ENCODE data around the gene WDR27.

GRCh38 chr6:169530752-169531123, 171.1 kb downstream of the WDR27 start:
- no peak for TF ChIP-seq CTCF (conservative IDR thresholded peaks at IDR 0.05; ENCODE audit: low read length)
- no peak for TF ChIP-seq EZH2phosphoT487 (IDR thresholded peaks at IDR 0.05; ENCODE audit: borderline replicate concordance)

All from Loucy (cell line).